ENCODE data around the gene ELL3.
"Not testable (repeated sequence)": the region's sequence is repeated elsewhere in the genome, so short reads cannot be mapped to it uniquely, and the experiment has no call there.

The ELL3 gene

GRCh38 chr15:43748376-43748775 is 28.4 kb downstream of the ELL3 start:
- no peak for TF ChIP-seq CTCF (IDR thresholded peaks at IDR 0.05; ENCODE audit: insufficient read depth, low read depth, low read length, missing control alignments)
- peak; percentile 27 for DNase-seq (ENCODE audit: low read depth)

DNA sequence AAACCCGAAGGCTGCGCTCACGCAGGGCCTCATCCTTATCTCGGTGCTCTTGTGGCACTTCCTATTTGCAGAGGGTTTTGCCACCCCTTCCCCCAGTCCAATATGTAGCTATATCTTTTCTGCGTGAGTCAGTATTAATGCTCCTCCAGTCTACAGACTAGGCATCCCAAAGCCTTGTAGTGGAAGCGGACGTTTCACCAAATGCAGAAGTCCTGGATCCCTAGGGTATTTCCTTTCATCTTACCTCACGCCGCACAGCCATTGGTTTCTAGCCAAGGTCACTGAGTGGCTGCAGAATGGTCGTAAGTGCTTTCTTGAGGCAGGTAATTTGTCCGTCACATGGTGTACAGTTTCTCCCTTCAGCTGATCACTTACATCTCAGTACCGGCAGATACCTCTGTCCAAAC is 29.9 kb downstream of the ELL3 start:
- DNase-seq (ENCODE audit: low read depth) = peak; percentile 39

More at GRCh38 chr15:43748376-43748775, 28.4 kb downstream of the ELL3 start:
- no peak overlapping the region for H3K4me3 ChIP-seq (ENCODE audit: low read length)

DNA sequence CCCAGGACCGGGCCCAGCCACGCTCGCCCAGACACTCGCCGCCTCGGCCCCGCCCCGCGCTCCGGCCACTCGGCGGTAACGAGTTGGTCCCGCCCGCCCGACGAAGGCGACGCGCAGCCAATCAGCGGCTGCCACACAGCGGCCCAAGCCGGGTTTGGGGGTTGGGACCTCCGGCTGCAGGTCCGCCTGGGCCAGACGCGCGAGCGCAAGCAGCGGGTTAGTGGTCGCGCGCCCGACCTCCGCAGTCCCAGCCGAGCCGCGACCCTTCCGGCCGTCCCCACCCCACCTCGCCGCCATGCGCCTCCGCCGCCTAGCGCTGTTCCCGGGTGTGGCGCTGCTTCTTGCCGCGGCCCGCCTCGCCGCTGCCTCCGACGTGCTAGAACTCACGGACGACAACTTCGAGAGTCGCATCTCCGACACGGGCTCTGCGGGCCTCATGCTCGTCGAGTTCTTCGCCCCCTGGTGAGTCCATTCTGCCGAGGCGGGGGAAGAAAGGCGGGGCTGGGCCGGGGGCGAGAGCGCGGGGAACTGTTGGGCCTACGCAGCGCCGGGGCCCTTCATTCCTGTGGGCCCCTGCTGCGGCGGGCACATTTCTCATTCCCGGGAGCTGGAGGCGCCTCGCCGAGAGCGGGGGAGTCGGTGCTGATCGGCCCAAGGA is 30.4 kb downstream of the ELL3 start, which contains the start of gene PDIA3:
PDIA3 (plus strand) TSS at position 194 of the 658 bp plus-strand sequence; CDS start at position 296, 102 bp downstream.
- H3K4me3 ChIP-seq (ENCODE audit: low read length) = peak within 1 kb of the TSS; percentile 71
- peak; percentile 91 for DNase-seq (ENCODE audit: low read depth)

More for the DNA sequence above, 29.9 kb downstream of the ELL3 start:
- peak overlapping the region; percentile 71 for H3K4me3 ChIP-seq (ENCODE audit: low read length)

DNA sequence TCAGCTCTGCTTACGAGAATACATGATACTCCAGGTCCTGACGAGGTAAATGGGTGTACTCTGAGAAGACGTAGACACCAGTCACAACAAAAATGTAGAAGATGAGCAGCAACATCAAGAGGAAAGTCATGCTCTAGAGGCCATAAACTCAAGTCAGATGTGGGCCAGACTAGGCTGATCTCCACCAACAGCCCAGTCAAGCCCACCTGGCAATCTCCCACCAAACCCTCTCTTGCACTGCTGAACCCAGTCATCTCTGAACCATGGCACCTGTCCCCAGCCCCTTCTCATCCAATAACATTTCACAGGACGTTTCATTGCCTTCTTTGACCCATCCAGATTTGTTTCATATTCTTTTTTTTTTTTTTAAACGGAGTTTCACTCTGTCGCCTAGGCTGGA is 41.4 kb downstream of the ELL3 start:
- H3K4me3 ChIP-seq (ENCODE audit: low read length) = no peak overlapping the region
- no peak for DNase-seq (ENCODE audit: low read depth)
- no peak for TF ChIP-seq CTCF (IDR thresholded peaks at IDR 0.05; ENCODE audit: insufficient read depth, low read depth, low read length, missing control alignments)

GRCh38 chr15:43728053-43728725 is 48.6 kb downstream of the ELL3 start:
- H3K4me3 ChIP-seq (ENCODE audit: low read length); DNase-seq (ENCODE audit: low read depth): not testable (repeated sequence)

DNA sequence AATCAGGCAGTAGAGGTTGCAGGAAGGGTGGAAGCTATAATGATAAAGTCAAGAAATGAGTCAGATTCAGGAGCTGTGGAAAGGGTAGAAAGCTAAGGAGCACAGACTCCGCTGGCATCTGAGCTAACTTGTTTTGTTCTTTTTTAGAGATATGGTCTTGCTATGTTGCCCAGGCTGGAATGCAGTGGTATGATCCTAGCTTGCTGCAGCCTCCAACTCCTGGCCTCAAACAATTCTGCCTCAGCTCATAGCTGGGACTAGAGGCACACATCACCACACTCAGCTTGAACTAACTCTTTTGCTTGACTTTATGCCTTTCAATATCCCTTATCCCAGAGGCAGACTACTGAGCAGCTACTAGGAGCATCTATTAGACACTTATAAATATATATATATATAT is 50.5 kb downstream of the ELL3 start:
- H3K4me3 ChIP-seq (ENCODE audit: low read length); DNase-seq (ENCODE audit: low read depth): not testable (repeated sequence)

DNA sequence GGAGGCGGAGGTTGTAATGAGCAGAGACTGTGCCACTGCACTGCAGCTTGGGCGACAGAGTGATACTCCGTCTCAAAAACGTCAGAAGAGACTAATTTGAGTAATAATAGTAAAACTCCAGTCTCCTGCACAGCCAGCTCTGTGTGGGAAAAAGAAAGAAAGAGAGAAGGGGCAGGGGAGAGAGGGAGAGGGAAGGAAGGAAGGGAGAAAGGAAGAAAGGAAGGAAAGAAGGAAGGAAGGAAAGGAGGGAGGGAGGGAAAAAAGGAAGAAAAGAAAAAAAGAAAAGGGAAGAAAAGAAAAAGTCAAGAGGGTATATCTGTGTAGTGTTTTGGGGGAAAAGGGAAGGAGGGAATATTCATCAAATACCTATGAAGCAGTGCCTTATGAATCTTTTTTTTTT is 53.6 kb downstream of the ELL3 start:
- no peak overlapping the region for H3K4me3 ChIP-seq (ENCODE audit: low read length)
- DNase-seq (ENCODE audit: low read depth) = no peak
- TF ChIP-seq CTCF (IDR thresholded peaks at IDR 0.05; ENCODE audit: insufficient read depth, low read depth, low read length, missing control alignments) = no peak
